Activated naive CD4-positive, alpha-beta T cell (primary cell): Measurements from ENCODE around the gene ORM1.
"Not testable (repeated sequence)": the region's sequence is repeated elsewhere in the genome, so short reads cannot be mapped to it uniquely, and the experiment has no call there.

Experiments
- DNase-seq, 4 experiments: peaks; one replicate each; lab custom pipeline; 2025; lab: John Stamatoyannopoulos, UW

Gene ORM1

GRCh38 chr9:114322831-114323531, at the start of gene ORM1:
Gene ORM1, plus strand, starts transcription at chr9:114323098. Its CDS starts 36 bp downstream, at chr9:114323134.
- DNase-seq, result not testable (repeated sequence)

- no peak for DNase-seq
Observed at GRCh38 chr9:114273461-114273881, 49.4 kb upstream of the ORM1 start.

- DNase-seq, result no peak
Observed at GRCh38 chr9:114274217-114274616, 48.7 kb upstream of the ORM1 start.

GRCh38 chr9:114275246-114276004, 47.5 kb upstream of the ORM1 start:
- DNase-seq, result no peak

GRCh38 chr9:114276908-114277821, 45.7 kb upstream of the ORM1 start:
- DNase-seq, result no peak

- no peak for DNase-seq
Observed at GRCh38 chr9:114278356-114278755, 44.5 kb upstream of the ORM1 start.

- no peak for DNase-seq
Observed at GRCh38 chr9:114278881-114279570, 43.9 kb upstream of the ORM1 start.

GRCh38 chr9:114279693-114280092, 43.2 kb upstream of the ORM1 start:
- DNase-seq, result no peak

- no peak for DNase-seq
Observed at GRCh38 chr9:114280636-114281472, 42.0 kb upstream of the ORM1 start.

GRCh38 chr9:114281473-114282103, 41.3 kb upstream of the ORM1 start:
- no peak for DNase-seq

- DNase-seq, result no peak
Observed at GRCh38 chr9:114282104-114282485, 40.8 kb upstream of the ORM1 start.

GRCh38 chr9:114282507-114282906, 40.4 kb upstream of the ORM1 start:
- no peak for DNase-seq

GRCh38 chr9:114282926-114283325, 40.0 kb upstream of the ORM1 start:
- DNase-seq, result no peak

- no peak for DNase-seq
Observed at GRCh38 chr9:114283551-114284111, 39.3 kb upstream of the ORM1 start.

- no peak for DNase-seq
Observed at GRCh38 chr9:114284316-114285060, 38.4 kb upstream of the ORM1 start.

GRCh38 chr9:114285166-114285867, 37.6 kb upstream of the ORM1 start:
- no peak for DNase-seq

GRCh38 chr9:114286146-114286679, 36.7 kb upstream of the ORM1 start:
- DNase-seq, result no peak

- DNase-seq, result no peak
Observed at GRCh38 chr9:114287001-114287762, 35.7 kb upstream of the ORM1 start.
